Liver (tissue), 9 donors: ENCODE results near the gene SLC18A3. TPM values are rescaled to one million over a fixed set of nuclear protein-coding genes. Genes with fewer than 3 reads are reported as not detected.

Source experiments
- DNase-seq: peaks from one replicate; pipeline ENCODE4 v3.0.0-alpha.2; 2017; ENCODE audit warnings: low spot score
- H3K27ac ChIP-seq, 2 donors: one replicate each; pipeline ENCODE4 v1.7.0; 2013; ENCODE audit warnings: inconsistent platforms in 2 of 2, low read length in 2 of 2, control low read depth in 1 of 2, low read depth in 1 of 2, mild to moderate bottlenecking in 1 of 2
- H3K27me3 ChIP-seq, 4 donors: one replicate each; pipeline versions ENCODE4 v1.6.1 to v1.7.0; 2013; ENCODE audit warnings: low read length in 3 of 4, inconsistent platforms in 1 of 4, mild to moderate bottlenecking in 1 of 4, moderate library complexity in 1 of 4; ENCODE audit not compliant: control insufficient read depth in 4 of 4, insufficient read depth in 4 of 4
- H3K36me3 ChIP-seq, 4 donors: one replicate each; pipeline versions ENCODE4 v1.6.1 to v1.7.0; 2013; ENCODE audit warnings: low read length in 3 of 4, mild to moderate bottlenecking in 3 of 4, low read depth in 1 of 4, moderate library complexity in 1 of 4; ENCODE audit not compliant: control insufficient read depth in 4 of 4, insufficient read depth in 3 of 4
- H3K4me1 ChIP-seq, 4 donors: one replicate each; pipeline versions ENCODE4 v1.6.1 to v1.7.0; 2013; ENCODE audit warnings: low read length in 3 of 4, mild to moderate bottlenecking in 3 of 4, moderate library complexity in 1 of 4; ENCODE audit not compliant: control insufficient read depth in 4 of 4, insufficient read depth in 4 of 4
- H3K4me3 ChIP-seq, 3 donors: one replicate each; pipeline versions ENCODE4 v1.6.1 to v1.7.0; 2013; ENCODE audit warnings: low read length in 3 of 3, control low read depth in 1 of 3, low read depth in 1 of 3, mild to moderate bottlenecking in 1 of 3
- H3K9ac ChIP-seq, 2 donors: one replicate each; pipeline ENCODE4 v1.7.0; 2013; ENCODE audit warnings: low read length in 2 of 2, mild to moderate bottlenecking in 2 of 2, moderate library complexity in 2 of 2, control low read depth in 1 of 2, low read depth in 1 of 2
- H3K9me3 ChIP-seq, 4 donors: one replicate each; pipeline versions ENCODE4 v1.6.1 to v1.7.0; 2013; ENCODE audit warnings: low read length in 3 of 4; ENCODE audit not compliant: control insufficient read depth in 4 of 4
- ATF3 ChIP-seq: IDR thresholded peaks from 2 replicates; pipeline ENCODE4 v1.6.1; 2016; ENCODE audit warnings: antibody characterized with exemption
- EGR1 ChIP-seq, 2 donors: IDR thresholded peaks; 2 replicates each; pipeline ENCODE4 v1.6.1; 2016 to 2018; ENCODE audit warnings: antibody characterized with exemption in 2 of 2, low read depth in 2 of 2
- FOXA1 ChIP-seq: IDR thresholded peaks from 2 replicates; pipeline ENCODE4 v1.6.1; 2016; ENCODE audit warnings: antibody characterized with exemption
- FOXA2 ChIP-seq: IDR thresholded peaks from 2 replicates; pipeline ENCODE4 v1.6.1; 2016; ENCODE audit warnings: antibody characterized with exemption
- GABPA ChIP-seq, 2 donors: IDR thresholded peaks in 1 of 2; conservative IDR thresholded peaks in 1 of 2; 2 replicates each; pipeline ENCODE4 v1.6.1; 2016; ENCODE audit warnings: antibody characterized with exemption in 2 of 2, mild to moderate bottlenecking in 1 of 2, moderate library complexity in 1 of 2
- HNF4A ChIP-seq, 2 donors: conservative IDR thresholded peaks; 2 replicates each; pipeline ENCODE4 v1.6.1; 2016; ENCODE audit warnings: antibody characterized with exemption in 2 of 2, mild to moderate bottlenecking in 2 of 2
- HNF4G ChIP-seq: IDR thresholded peaks from 2 replicates; pipeline ENCODE4 v1.6.1; 2016; ENCODE audit warnings: antibody characterized with exemption
- JUND ChIP-seq, 2 donors: IDR thresholded peaks; 2 replicates each; pipeline ENCODE4 v1.6.1; 2016; ENCODE audit warnings: antibody characterized with exemption in 2 of 2
- NR2F2 ChIP-seq: IDR thresholded peaks from 2 replicates; pipeline ENCODE4 v1.6.1; 2016; ENCODE audit warnings: antibody characterized with exemption
- RAD21 ChIP-seq, 2 donors: IDR thresholded peaks; 2 replicates each; pipeline ENCODE4 v1.6.1; 2016; ENCODE audit warnings: antibody characterized with exemption in 2 of 2, mild to moderate bottlenecking in 2 of 2
- REST ChIP-seq: IDR thresholded peaks from 2 replicates; pipeline ENCODE4 v1.6.1; 2016; ENCODE audit warnings: antibody characterized with exemption, mild to moderate bottlenecking
- RXRA ChIP-seq, 2 donors: IDR thresholded peaks; 2 replicates each; pipeline ENCODE4 v1.6.1; 2017 to 2018; ENCODE audit warnings: antibody characterized with exemption in 2 of 2, mild to moderate bottlenecking in 1 of 2
- SP1 ChIP-seq: IDR thresholded peaks from 2 replicates; pipeline ENCODE4 v1.6.1; 2018; ENCODE audit warnings: antibody characterized with exemption, mild to moderate bottlenecking
- TAF1 ChIP-seq: conservative IDR thresholded peaks from 2 replicates; pipeline ENCODE4 v1.6.1; 2016; ENCODE audit warnings: antibody characterized with exemption, mild to moderate bottlenecking
- YY1 ChIP-seq: IDR thresholded peaks from 2 replicates; pipeline ENCODE4 v1.6.1; 2016; ENCODE audit warnings: antibody characterized with exemption, mild to moderate bottlenecking
- ZBTB33 ChIP-seq: IDR thresholded peaks from 2 replicates; pipeline ENCODE4 v1.6.1; 2016; ENCODE audit warnings: antibody characterized with exemption
- WGBS: extraction: QIAGEN DNeasy Blood & Tissue Kit; methylation state at CpG from one replicate; pipeline ENCODE4 v1.1.7; 2013; 5-methylcytosine and 5-hydroxymethylcytosine counted together
- polyA plus RNA-seq, 2 donors: library from polyadenylated mRNA; stranded (reverse) in 1 of 2; unstranded in 1 of 2; fragments of 200-250 nt in 1 of 2; fragments of >200 nt in 1 of 2; fragmentation: Nextera tagmentation in 1 of 2; extraction: Ambion mirVana in 1 of 2; gene quantifications; one replicate each; pipeline versions ENCODE4 v1.2.1 to v1.2.3, GENCODE V29; 2013 to 2015
- total RNA-seq, 2 donors: library from RNA; depleted of rRNA; stranded (reverse); fragments of >200 nt; gene quantifications; one replicate each; pipeline ENCODE4 v1.2.3, GENCODE V29; 2014
- TF ChIP-seq, protein P1 (sequence below): IDR thresholded peaks from 2 replicates; pipeline ENCODE4 v1.6.1; 2016; ENCODE audit warnings: antibody characterized with exemption
- donor health status: healthy.
- donor health status: healthy.
- donor health status: healthy.
- donor health status: healthy.
- donor health status: healthy.

SLC18A3 gene
- total and polyA plus RNA-seq, 4 donors: not detected

DNA sequence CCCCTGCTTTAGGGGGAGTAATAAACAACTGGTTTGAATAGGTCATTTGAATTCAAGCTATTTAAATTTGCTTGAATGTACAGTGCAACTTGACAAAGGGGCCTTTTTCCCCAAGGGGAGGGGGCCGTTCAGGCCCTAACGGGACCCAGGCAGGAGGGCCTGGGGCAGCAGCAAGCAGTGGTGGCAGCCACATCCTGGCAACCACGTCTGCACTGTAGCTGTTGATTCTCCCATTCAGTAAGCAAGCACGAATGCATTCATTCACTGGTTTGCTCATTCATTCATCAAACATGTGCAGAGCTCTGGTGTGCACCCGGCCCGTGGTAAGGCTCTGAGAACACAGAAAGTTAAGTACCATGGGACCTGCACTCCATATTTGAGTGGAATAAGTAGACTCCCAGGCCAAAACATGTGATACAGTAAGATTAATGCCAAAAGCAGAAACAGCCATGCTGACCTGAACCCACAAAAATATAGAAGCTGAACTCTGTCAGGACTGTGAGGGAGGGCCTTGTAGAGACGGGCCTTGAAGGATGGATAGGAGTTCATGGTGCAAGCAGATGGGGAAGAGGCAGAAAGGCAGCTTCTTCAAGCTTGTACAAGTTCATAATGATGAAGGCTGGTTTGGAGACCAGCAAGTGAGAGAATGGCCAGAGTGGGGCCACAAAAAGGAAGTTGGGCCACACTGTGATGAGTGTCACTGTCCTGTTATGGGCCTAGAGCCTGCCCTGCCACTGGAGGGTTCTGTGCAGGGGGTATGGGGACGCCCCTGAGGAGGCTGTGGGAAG is 40.0 kb downstream of the SLC18A3 start:
- TF ChIP-seq EGR1 (IDR thresholded peaks at IDR 0.05; ENCODE audit: low read depth in 2 of 2) (no peak), TAF1 (no peak), FOXA2 (no peak), JUND (IDR thresholded peaks at IDR 0.05) (no peak), RXRA (IDR thresholded peaks at IDR 0.05) (no peak), HNF4G (no peak), ATF3 (no peak), ZBTB33 (no peak), FOXA1 (no peak), HNF4A (conservative IDR thresholded peaks at IDR 0.05) (no peak), RAD21 (IDR thresholded peaks at IDR 0.05) (no peak), GABPA (IDR thresholded peaks at IDR 0.05 in 1 of 2, conservative IDR thresholded peaks at IDR 0.05 in 1 of 2) (no peak), NR2F2 (no peak), YY1 (no peak), SP1 (no peak)
- TF ChIP-seq, protein P1, sequence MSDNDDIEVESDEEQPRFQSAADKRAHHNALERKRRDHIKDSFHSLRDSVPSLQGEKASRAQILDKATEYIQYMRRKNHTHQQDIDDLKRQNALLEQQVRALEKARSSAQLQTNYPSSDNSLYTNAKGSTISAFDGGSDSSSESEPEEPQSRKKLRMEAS: no peak
- DNase-seq: no peak

GRCh38 chr10:49650724-49651034 is 40.6 kb downstream of the SLC18A3 start:
- H3K27me3 ChIP-seq: no peaks in the 10 kb centered on the region
- no peaks in the 10 kb centered on the region for H3K4me1 ChIP-seq
- no peak overlapping the region for H3K27ac ChIP-seq
- no peak overlapping the region for H3K9ac ChIP-seq
- TF ChIP-seq TAF1 (no peak), HNF4A (conservative IDR thresholded peaks at IDR 0.05) (no peak), GABPA (IDR thresholded peaks at IDR 0.05 in 1 of 2, conservative IDR thresholded peaks at IDR 0.05 in 1 of 2) (no peak), RXRA (IDR thresholded peaks at IDR 0.05) (no peak), JUND (IDR thresholded peaks at IDR 0.05) (no peak), SP1 (no peak), REST (no peak), EGR1 (IDR thresholded peaks at IDR 0.05; ENCODE audit: low read depth in 2 of 2) (no peak), HNF4G (no peak), FOXA2 (no peak)
- TF ChIP-seq, protein P1: no peak
- no peaks in the 10 kb centered on the region for H3K36me3 ChIP-seq
- no peak for DNase-seq
- H3K9me3 ChIP-seq: no peaks in the 10 kb centered on the region
- H3K4me3 ChIP-seq: no peak overlapping the region
- WGBS: 98% methylated on average over 1 of the region's 1 CpG

More for the DNA sequence above, 40.0 kb downstream of the SLC18A3 start:
- WGBS: 59% methylated on average over 8 of the region's 8 CpGs
- Histone ChIP-seq H3K36me3 (no peaks in the 10 kb centered on the region), H3K9me3 (no peaks in the 10 kb centered on the region), H3K27ac (no peak overlapping the region), H3K9ac (no peak overlapping the region), H3K4me3 (no peak overlapping the region), H3K27me3 (no peaks in the 10 kb centered on the region), H3K4me1 (no peaks in the 10 kb centered on the region)
